H9 (cell line): Measurements from ENCODE around the gene CDC25B. TPM values are rescaled to one million over a fixed set of nuclear protein-coding genes. Genes with fewer than 3 reads are reported as not detected.

Source experiments
- DNase-seq: peaks from one replicate; pipeline ENCODE4 v3.0.0-alpha.2; 2017
- H2AFZ ChIP-seq: one replicate; pipeline ENCODE4 v1.6.1; 2013; ENCODE audit warnings: mild to moderate bottlenecking, low read length, control low read depth, moderate library complexity
- H2AK5ac ChIP-seq: 2 replicates; pipeline ENCODE4 v1.6.1; 2013; ENCODE audit warnings: low read length, control low read depth, mixed read lengths; ENCODE audit not compliant: insufficient read length
- H2BK120ac ChIP-seq: one replicate; pipeline ENCODE4 v1.6.1; 2013; ENCODE audit warnings: low read depth, mild to moderate bottlenecking, low read length, control low read depth, inconsistent platforms; ENCODE audit not compliant: poor library complexity, severe bottlenecking
- H2BK12ac ChIP-seq: 2 replicates; pipeline ENCODE4 v1.6.1; 2013; ENCODE audit warnings: low read length, control low read depth, mixed read lengths, low read depth; ENCODE audit not compliant: insufficient read length
- H2BK15ac ChIP-seq: 2 replicates; pipeline ENCODE4 v1.6.1; 2013; ENCODE audit warnings: low read depth, low read length, control low read depth
- H2BK20ac ChIP-seq: one replicate; pipeline ENCODE4 v1.6.1; 2013; ENCODE audit warnings: low read depth, mild to moderate bottlenecking, low read length, control low read depth, inconsistent platforms; ENCODE audit not compliant: poor library complexity, severe bottlenecking
- H2BK5ac ChIP-seq: 2 replicates; pipeline ENCODE4 v1.6.1; 2013; ENCODE audit warnings: low read length, control low read depth, mixed read lengths; ENCODE audit not compliant: insufficient read length
- H3K14ac ChIP-seq: 2 replicates; pipeline ENCODE4 v1.6.1; 2013; ENCODE audit warnings: low read length, control low read depth; ENCODE audit not compliant: insufficient read depth
- H3K18ac ChIP-seq: 2 replicates; pipeline ENCODE4 v1.6.1; 2013; ENCODE audit warnings: low read depth, mild to moderate bottlenecking, mixed read lengths, low read length, control low read depth; ENCODE audit not compliant: insufficient read length
- H3K23ac ChIP-seq: 2 replicates; pipeline ENCODE4 v1.6.1; 2013; ENCODE audit warnings: low read length, control low read depth, mixed read lengths, low read depth; ENCODE audit not compliant: insufficient read length
- H3K23me2 ChIP-seq: 2 replicates; pipeline ENCODE4 v1.6.1; 2013; ENCODE audit warnings: low read depth, mild to moderate bottlenecking, mixed read lengths, low read length, control low read depth; ENCODE audit not compliant: insufficient read length, poor library complexity, severe bottlenecking
- H3K27ac ChIP-seq: 2 replicates; pipeline ENCODE4 v1.5.1; 2013; ENCODE audit warnings: low read length, control low read depth, mixed read lengths, low read depth; ENCODE audit not compliant: insufficient read length
- H3K27me3 ChIP-seq: 2 replicates; pipeline ENCODE4 v1.6.1; 2013; ENCODE audit warnings: low read length, control low read depth, inconsistent platforms; ENCODE audit not compliant: insufficient read depth
- H3K4ac ChIP-seq: 2 replicates; pipeline ENCODE4 v1.6.1; 2013; ENCODE audit warnings: low read depth, mild to moderate bottlenecking, control low read depth, inconsistent platforms, low read length, moderate library complexity
- H3K4me1 ChIP-seq: 2 replicates; pipeline ENCODE4 v1.6.1; 2013; ENCODE audit warnings: low read length, control low read depth, inconsistent platforms; ENCODE audit not compliant: insufficient read depth
- H3K4me2 ChIP-seq: 2 replicates; pipeline ENCODE4 v1.6.1; 2013; ENCODE audit warnings: low read length, control low read depth, mixed read lengths; ENCODE audit not compliant: insufficient read length, insufficient read depth
- H3K56ac ChIP-seq: 2 replicates; pipeline ENCODE4 v1.6.1; 2013; ENCODE audit warnings: low read depth, mild to moderate bottlenecking, mixed read lengths, low read length, control low read depth; ENCODE audit not compliant: insufficient read length
- H3K79me1 ChIP-seq: 2 replicates; pipeline ENCODE4 v1.6.1; 2013; ENCODE audit warnings: low read depth, mild to moderate bottlenecking, moderate library complexity, low read length, control low read depth, inconsistent platforms; ENCODE audit not compliant: insufficient read depth, poor library complexity, severe bottlenecking
- H3K79me2 ChIP-seq: 2 replicates; pipeline ENCODE4 v1.6.1; 2013; ENCODE audit warnings: low read length, control low read depth, inconsistent platforms; ENCODE audit not compliant: insufficient read depth
- H3K9ac ChIP-seq: 2 replicates; pipeline ENCODE4 v1.6.1; 2013; ENCODE audit warnings: low read length, control low read depth, mixed read lengths; ENCODE audit not compliant: insufficient read length; ENCODE audit errors: extremely low read depth
- H3K9me3 ChIP-seq: one replicate; pipeline ENCODE4 v1.6.1; 2013; ENCODE audit warnings: low read depth, low read length, inconsistent platforms; ENCODE audit not compliant: control insufficient read depth
- H3T11ph ChIP-seq: one replicate; pipeline ENCODE4 v1.6.1; 2013; ENCODE audit warnings: mild to moderate bottlenecking, low read length, control low read depth, inconsistent platforms
- H4K20me1 ChIP-seq: one replicate; pipeline ENCODE4 v1.6.1; 2013; ENCODE audit not compliant: control insufficient read depth, insufficient read length, insufficient read depth
- H4K5ac ChIP-seq: 2 replicates; pipeline ENCODE4 v1.6.1; 2013; ENCODE audit warnings: low read depth, mild to moderate bottlenecking, mixed read lengths, low read length, control low read depth; ENCODE audit not compliant: insufficient read length
- H4K8ac ChIP-seq: replicated peaks from 2 replicates; pipeline ENCODE4 v1.6.1; 2013; ENCODE audit warnings: low read length, control low read depth, mixed read lengths, low read depth; ENCODE audit not compliant: insufficient read length
- H4K91ac ChIP-seq: 2 replicates; pipeline ENCODE4 v1.6.1; 2013; ENCODE audit warnings: low read depth, mild to moderate bottlenecking, moderate library complexity, mixed read lengths, low read length, control low read depth; ENCODE audit not compliant: insufficient read length
- H3K27ac Mint-ChIP-seq, 3 experiments: 2 replicates in 2 of 3; 3 replicates in 1 of 3; pipeline ENCODE4 v1.8.0; 2020 to 2021; ENCODE audit warnings: mixed read lengths in 3 of 3, mild to moderate bottlenecking in 1 of 3, moderate library complexity in 1 of 3
- H3K27me3 Mint-ChIP-seq: 2 replicates; pipeline ENCODE4 v1.8.0; 2021; ENCODE audit warnings: low read depth, mild to moderate bottlenecking, moderate library complexity, mixed read lengths
- H3K36me3 Mint-ChIP-seq, 3 experiments: 2 replicates in 2 of 3; 3 replicates in 1 of 3; pipeline ENCODE4 v1.8.0; 2020 to 2021; ENCODE audit warnings: low read depth in 3 of 3, mixed read lengths in 3 of 3; ENCODE audit not compliant: insufficient read depth in 1 of 3
- H3K4me1 Mint-ChIP-seq, 2 experiments: 2 replicates each; pipeline ENCODE4 v1.8.0; 2020; ENCODE audit warnings: mixed read lengths in 2 of 2
- H3K4me3 Mint-ChIP-seq, 2 experiments: 2 replicates in 1 of 2; 3 replicates in 1 of 2; pipeline ENCODE4 v1.8.0; 2020 to 2021; ENCODE audit warnings: mild to moderate bottlenecking in 2 of 2, mixed read lengths in 2 of 2, moderate library complexity in 1 of 2
- H3K9me3 Mint-ChIP-seq, 2 experiments: 2 replicates in 1 of 2; 3 replicates in 1 of 2; pipeline ENCODE4 v1.8.0; 2020; ENCODE audit warnings: mild to moderate bottlenecking in 2 of 2, mixed read lengths in 2 of 2, moderate library complexity in 1 of 2
- CTCF ChIP-seq: fragments of 200-600 bp; sonication (generic); conservative IDR thresholded peaks from 3 replicates; pipeline ENCODE4 v1.8.0; 2021; ENCODE audit warnings: antibody characterized with exemption, mild to moderate bottlenecking
- WGBS: extraction: QIAGEN DNeasy Blood & Tissue Kit; methylation state at CpG from one replicate; pipeline ENCODE4 v1.1.7; 2013; ENCODE audit warnings: missing lambda C conversion rate, low lambda C conversion rate, mixed read lengths; ENCODE audit not compliant: insufficient read length; ENCODE audit errors: extremely low coverage; 5-methylcytosine and 5-hydroxymethylcytosine counted together
- total RNA-seq: library from RNA; stranded (reverse); gene quantifications from 2 replicates; pipeline ENCODE4 v1.2.1, GENCODE V29; 2021

CDC25B gene
- total RNA-seq, 1 experiment from 2014 or later: 24.0 TPM

GRCh38 chr20:3777716-3778629, 18.1 kb upstream of the CDC25B start:
- no peak overlapping the region for H4K91ac ChIP-seq
- H3K23me2 ChIP-seq: peaks cover 14% of the 10 kb centered on the region
- no peaks in the 10 kb centered on the region for H4K20me1 ChIP-seq
- H3K14ac ChIP-seq: peak overlapping the region; percentile 82; the same call in 1 of the 2 replicates
- H3T11ph ChIP-seq: no peak overlapping the region
- no peak overlapping the region for H3K4ac ChIP-seq
- no peaks in the 10 kb centered on the region for H3K79me1 ChIP-seq
- H4K5ac ChIP-seq: no peak overlapping the region
- H3K4me3 Mint-ChIP-seq: peak overlapping the region; percentile 72 to 82
- no peak overlapping the region for H3K23ac ChIP-seq
- no peak overlapping the region for H4K8ac ChIP-seq
- no peaks in the 10 kb centered on the region for H3K79me2 ChIP-seq
- H2BK20ac ChIP-seq: no peak overlapping the region
- DNase-seq: peak; percentile 85
- H3K4me1 Mint-ChIP-seq: peaks cover 20 to 33% of the 10 kb centered on the region in 2 experiments
- no peaks in the 10 kb centered on the region; a peak in 1 of 7 replicates for H3K36me3 Mint-ChIP-seq
- no peak overlapping the region for H2AK5ac ChIP-seq
- H2BK120ac ChIP-seq: no peak overlapping the region
- H2BK12ac ChIP-seq: no peak overlapping the region
- peaks cover 59% of the 10 kb centered on the region for H3K27me3 Mint-ChIP-seq
- no peak overlapping the region for H2AFZ ChIP-seq
- no peaks in the 10 kb centered on the region; the same call in 1 of the 2 replicates for H3K4me1 ChIP-seq
- no CpG with 5 or more reads among the region's 70 CpGs for WGBS
- peak overlapping the region; percentile 70 for H3K4me2 ChIP-seq
- no peak; the same call in 2 of the 3 replicates for TF ChIP-seq CTCF
- H3K56ac ChIP-seq: no peak overlapping the region
- H3K18ac ChIP-seq: no peak overlapping the region
- H3K27me3 ChIP-seq: peaks cover 2% of the 10 kb centered on the region; the same call in 1 of the 2 replicates
- no peaks in the 10 kb centered on the region for H3K9me3 Mint-ChIP-seq
- H3K9me3 ChIP-seq: no peaks in the 10 kb centered on the region
- H2BK15ac ChIP-seq: no peak overlapping the region
- no peak overlapping the region for H2BK5ac ChIP-seq
- no peak overlapping the region for H3K9ac ChIP-seq
- no peak overlapping the region for H3K27ac ChIP-seq
- no peak overlapping the region for H3K27ac Mint-ChIP-seq
